Osteocyte (in vitro differentiated cells): ENCODE measurements around the gene MUC13. TPM values are rescaled to one million over a fixed set of nuclear protein-coding genes. Genes with fewer than 3 reads are reported as not detected.

ENCODE experiments used
- DNase-seq: peaks from one replicate; pipeline ENCODE4 v3.0.0; 2021; ENCODE audit warnings: mixed read lengths; ENCODE audit not compliant: unreplicated experiment; ENCODE audit errors: extremely low spot score
- H3K27ac Mint-ChIP-seq: one replicate; pipeline ENCODE4 v1.8.0; 2021; ENCODE audit warnings: mild to moderate bottlenecking, mixed read lengths; ENCODE audit not compliant: unreplicated experiment
- H3K27me3 Mint-ChIP-seq: one replicate; pipeline ENCODE4 v1.8.0; 2021; ENCODE audit warnings: mixed read lengths; ENCODE audit not compliant: unreplicated experiment
- H3K36me3 Mint-ChIP-seq: one replicate; pipeline ENCODE4 v1.8.0; 2021; ENCODE audit warnings: mixed read lengths; ENCODE audit not compliant: unreplicated experiment
- H3K4me1 Mint-ChIP-seq: one replicate; pipeline ENCODE4 v1.8.0; 2021; ENCODE audit warnings: mixed read lengths; ENCODE audit not compliant: unreplicated experiment
- H3K4me3 Mint-ChIP-seq: one replicate; pipeline ENCODE4 v1.8.0; 2021; ENCODE audit warnings: mild to moderate bottlenecking, moderate library complexity, mixed read lengths; ENCODE audit not compliant: unreplicated experiment
- H3K9me3 Mint-ChIP-seq: one replicate; pipeline ENCODE4 v1.8.0; 2021; ENCODE audit warnings: mixed read lengths; ENCODE audit not compliant: unreplicated experiment
- total RNA-seq: library from RNA; stranded (reverse); gene quantifications from 2 replicates; pipeline ENCODE4 v1.2.1, GENCODE V29; 2021
- TF ChIP-seq, protein P1 (sequence below): fragments of 200-600 bp; sonication (generic); IDR thresholded peaks from 2 replicates; pipeline ENCODE4 v1.5.0; 2021; ENCODE audit warnings: antibody characterized with exemption, mild to moderate bottlenecking, moderate library complexity

Gene MUC13
- total RNA-seq, 1 donor from 2014 or later: not detected

DNA sequence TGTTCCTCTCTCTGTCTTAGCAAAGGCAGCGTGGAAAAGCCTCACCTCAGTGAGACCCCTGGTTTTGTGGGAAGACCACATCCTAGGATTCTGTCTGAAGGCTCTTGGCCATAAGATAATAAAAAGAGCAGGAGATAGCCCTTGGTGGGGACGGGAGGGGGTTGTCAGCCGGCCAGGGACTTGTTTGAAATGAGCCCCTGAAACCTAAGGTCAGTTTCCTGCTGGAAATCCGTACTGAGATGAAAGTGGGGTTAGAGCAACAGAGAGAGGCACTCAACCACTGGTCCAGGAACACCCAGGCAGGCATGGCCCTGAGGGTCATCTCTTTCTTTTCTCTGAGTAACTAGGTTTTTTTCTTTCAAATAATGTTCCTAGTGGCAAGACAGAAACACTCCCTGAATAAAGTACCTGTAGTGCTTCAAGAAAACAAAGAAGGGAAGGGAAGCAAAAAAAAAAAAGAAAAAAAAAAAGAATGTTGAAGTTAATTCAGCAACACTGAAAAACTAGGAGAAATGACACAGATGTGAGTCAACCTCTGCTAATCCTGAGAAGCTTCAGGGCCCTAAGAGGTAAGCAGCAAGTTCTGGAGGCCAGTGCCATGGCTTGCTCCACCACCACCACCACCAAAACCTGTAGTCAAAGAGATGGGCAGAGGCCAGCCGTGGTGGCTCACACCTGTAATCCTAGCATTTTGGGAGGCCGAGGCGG, 50.6 kb downstream of the MUC13 start:
- no peak for DNase-seq
- TF ChIP-seq, protein P1, sequence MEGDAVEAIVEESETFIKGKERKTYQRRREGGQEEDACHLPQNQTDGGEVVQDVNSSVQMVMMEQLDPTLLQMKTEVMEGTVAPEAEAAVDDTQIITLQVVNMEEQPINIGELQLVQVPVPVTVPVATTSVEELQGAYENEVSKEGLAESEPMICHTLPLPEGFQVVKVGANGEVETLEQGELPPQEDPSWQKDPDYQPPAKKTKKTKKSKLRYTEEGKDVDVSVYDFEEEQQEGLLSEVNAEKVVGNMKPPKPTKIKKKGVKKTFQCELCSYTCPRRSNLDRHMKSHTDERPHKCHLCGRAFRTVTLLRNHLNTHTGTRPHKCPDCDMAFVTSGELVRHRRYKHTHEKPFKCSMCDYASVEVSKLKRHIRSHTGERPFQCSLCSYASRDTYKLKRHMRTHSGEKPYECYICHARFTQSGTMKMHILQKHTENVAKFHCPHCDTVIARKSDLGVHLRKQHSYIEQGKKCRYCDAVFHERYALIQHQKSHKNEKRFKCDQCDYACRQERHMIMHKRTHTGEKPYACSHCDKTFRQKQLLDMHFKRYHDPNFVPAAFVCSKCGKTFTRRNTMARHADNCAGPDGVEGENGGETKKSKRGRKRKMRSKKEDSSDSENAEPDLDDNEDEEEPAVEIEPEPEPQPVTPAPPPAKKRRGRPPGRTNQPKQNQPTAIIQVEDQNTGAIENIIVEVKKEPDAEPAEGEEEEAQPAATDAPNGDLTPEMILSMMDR: no peak
- Mint-ChIP-seq H3K4me1 (peaks cover 59% of the 10 kb centered on the region), H3K9me3 (no peaks in the 10 kb centered on the region), H3K27ac (peak overlapping the region; percentile 66), H3K27me3 (no peaks in the 10 kb centered on the region), H3K4me3 (peak overlapping the region; percentile 84), H3K36me3 (peaks cover 9% of the 10 kb centered on the region)

- H3K27ac Mint-ChIP-seq: peak overlapping the region; percentile 66
- no peak for DNase-seq
- H3K36me3 Mint-ChIP-seq: peaks cover 9% of the 10 kb centered on the region
- H3K4me3 Mint-ChIP-seq: peak overlapping the region; percentile 51
- TF ChIP-seq, protein P1: no peak
- H3K4me1 Mint-ChIP-seq: peaks cover 67% of the 10 kb centered on the region
- H3K9me3 Mint-ChIP-seq: no peaks in the 10 kb centered on the region
- no peaks in the 10 kb centered on the region for H3K27me3 Mint-ChIP-seq
Observed at GRCh38 chr3:124882816-124883747, 51.5 kb downstream of the MUC13 start.

GRCh38 chr3:124881976-124882697, 52.4 kb downstream of the MUC13 start:
- no peaks in the 10 kb centered on the region for H3K27me3 Mint-ChIP-seq
- no peaks in the 10 kb centered on the region for H3K9me3 Mint-ChIP-seq
- peaks cover 70% of the 10 kb centered on the region for H3K4me1 Mint-ChIP-seq
- peaks cover 9% of the 10 kb centered on the region for H3K36me3 Mint-ChIP-seq
- peak overlapping the region; percentile 15 for H3K4me3 Mint-ChIP-seq
- TF ChIP-seq, protein P1: no peak
- peak overlapping the region; percentile 66 for H3K27ac Mint-ChIP-seq
- no peak for DNase-seq

GRCh38 chr3:124879337-124879680, 55.2 kb downstream of the MUC13 start:
- Mint-ChIP-seq H3K36me3 (peaks cover 12% of the 10 kb centered on the region), H3K27me3 (no peaks in the 10 kb centered on the region), H3K9me3 (peaks cover 6% of the 10 kb centered on the region), H3K27ac (peak overlapping the region; percentile 83), H3K4me1 (peaks cover 73% of the 10 kb centered on the region), H3K4me3 (peak overlapping the region; percentile 2)
- TF ChIP-seq, protein P1: no peak
- DNase-seq: no peak
